Activated CD8-positive, alpha-beta memory T cell treated with anti-CD3 and anti-CD28 coated beads for 4 hours (primary cell): ENCODE results near the gene LIX1L.

Experiments used
- DNase-seq, 2 donors: peaks; one replicate each; pipeline ENCODE4 v3.0.0-alpha.2; 2020; ENCODE audit warnings: low read depth in 2 of 2

The LIX1L gene

DNA sequence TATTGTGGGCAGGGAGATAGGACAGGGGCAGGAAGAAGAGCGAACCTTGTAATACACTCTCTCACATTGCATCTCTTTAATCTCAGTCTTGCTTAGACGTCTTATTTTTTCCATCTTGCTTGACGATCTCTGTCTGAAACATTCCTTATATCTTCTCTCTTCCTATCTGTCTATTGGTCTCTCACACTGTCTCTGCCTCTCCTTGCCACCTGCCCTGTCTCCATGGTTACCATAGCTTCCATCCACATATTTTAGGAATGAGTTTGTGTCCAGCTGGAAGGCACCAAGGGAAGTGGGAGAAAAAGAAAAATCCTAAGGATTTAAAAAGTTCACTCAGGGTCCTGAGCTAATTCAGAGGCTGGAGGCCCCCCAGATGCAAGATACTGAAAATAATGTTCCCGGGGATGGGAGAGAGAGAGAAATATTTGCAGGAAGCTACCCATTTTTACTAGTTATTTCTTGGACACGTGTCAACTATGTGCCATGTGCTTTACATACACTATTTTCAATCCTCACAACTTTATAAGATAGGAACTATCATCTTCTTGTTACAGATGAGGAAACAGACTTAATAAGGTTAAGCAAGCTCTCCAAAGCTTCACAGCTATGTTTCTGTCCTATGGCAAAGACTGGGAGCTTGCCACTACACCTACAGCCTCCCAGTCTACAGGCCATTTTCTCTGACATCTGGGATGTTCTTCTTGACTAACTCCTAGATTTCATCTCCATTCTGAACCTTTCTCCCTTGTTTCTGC is 5.6 kb upstream of the LIX1L start:
- DNase-seq: no peak

DNA sequence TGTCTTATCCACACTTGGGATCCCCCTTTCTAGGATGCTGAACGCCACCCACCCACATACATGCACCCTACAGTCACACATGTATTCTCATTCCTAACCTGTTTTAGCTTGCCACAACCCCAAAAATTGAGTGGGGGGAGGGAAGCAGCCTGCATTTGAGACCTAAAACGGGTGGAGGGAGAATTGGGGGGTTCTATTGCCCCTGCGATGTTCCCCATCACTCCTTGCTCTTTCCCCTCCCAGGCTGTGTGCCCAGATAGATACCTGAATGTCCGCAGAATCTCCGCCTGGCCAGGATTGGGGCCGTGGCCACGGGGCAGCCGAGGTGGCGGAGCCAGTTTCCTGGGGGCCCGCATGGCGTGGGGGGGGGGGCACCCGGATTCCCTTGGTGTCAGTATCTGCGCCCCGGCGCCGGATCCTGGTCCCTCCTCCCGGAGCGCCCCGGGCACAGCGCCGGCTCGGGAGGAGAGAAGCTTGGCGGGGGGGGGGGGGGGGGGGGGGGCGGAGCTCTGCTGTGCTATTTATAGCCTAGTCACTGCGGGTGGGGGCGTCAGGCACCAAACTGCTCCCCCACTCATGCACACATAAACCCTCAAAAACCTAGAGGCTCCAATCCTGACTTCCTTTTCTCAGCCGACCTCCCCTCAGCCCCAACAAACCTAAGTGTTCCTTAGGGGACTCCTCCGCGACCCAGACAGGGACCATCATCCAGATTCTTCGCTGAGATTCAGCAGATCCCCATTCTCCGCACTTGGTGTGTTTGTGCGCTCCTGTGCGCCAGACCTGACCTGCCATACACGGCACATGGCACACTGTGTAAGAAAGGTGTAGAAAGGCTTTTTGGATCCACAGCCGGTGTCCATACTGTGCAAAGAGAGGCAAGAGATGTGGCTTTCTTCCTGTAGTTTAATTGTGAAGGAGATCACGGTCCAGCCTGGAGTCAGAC is 4.6 kb upstream of the LIX1L start:
- DNase-seq: no peak

GRCh38 chr1:145961425-145962156 is 3.8 kb upstream of the LIX1L start:
- no peak for DNase-seq

DNA sequence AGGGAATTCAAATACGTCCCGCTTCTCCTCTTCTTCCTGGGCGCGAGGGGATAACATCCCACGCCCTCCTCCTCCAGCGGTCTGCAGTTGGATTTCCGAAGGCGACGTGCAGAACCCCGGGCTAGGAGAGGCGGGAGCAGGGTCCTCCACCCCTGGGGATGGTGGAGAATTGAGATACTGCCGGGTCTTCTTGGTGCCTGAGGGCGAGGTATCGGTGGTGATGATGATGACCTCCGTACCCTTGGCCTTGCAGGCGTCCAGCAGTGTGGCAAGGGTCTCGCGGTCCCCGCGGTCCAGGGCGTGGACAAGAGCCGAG is 3.2 kb upstream of the LIX1L start:
- no peak for DNase-seq

DNA sequence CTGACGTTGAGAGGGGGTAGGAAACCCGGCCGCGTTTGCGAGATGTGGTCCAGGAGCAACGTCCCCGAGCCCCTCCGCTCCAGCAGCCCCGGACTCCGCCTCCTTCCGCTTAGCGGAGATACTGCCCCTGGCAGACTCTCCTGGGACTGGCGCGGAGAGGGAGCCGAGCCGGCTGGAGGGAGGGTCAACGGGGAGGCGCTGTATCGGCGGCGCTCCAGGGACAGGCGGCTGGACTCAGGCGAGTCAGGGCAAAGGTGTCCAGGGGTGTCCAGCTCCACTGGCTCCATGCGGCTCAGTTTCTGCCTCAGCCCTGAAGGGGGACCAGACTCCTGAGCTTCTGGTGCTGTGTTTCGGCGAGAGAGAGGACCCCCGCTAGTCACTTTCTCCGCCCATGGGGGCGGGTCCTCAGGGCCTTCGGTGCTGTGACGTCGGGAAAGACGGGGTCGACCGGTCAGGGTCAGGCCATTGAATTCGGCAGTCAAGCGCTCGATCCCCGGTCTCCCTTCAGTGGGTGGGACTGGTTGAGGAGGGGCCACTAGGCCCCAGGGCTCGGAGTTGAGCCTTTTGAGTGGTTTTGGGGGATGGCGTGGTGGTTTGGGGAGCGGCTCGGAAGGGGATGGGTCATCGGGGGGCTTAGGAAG is 2.8 kb upstream of the LIX1L start:
- no peak for DNase-seq

- DNase-seq: no peak
Measured at GRCh38 chr1:145959957-145960467, 2.2 kb upstream of the LIX1L start.

GRCh38 chr1:145959333-145959732 is 1.5 kb upstream of the LIX1L start:
- no peak for DNase-seq

GRCh38 chr1:145958734-145959133 is 917 bp upstream of the LIX1L start:
- DNase-seq: no peak

GRCh38 chr1:145956781-145957442 is 905 bp downstream of the LIX1L start:
- no peak for DNase-seq

- DNase-seq: no peak
Measured at GRCh38 chr1:145956361-145956760, 1.5 kb downstream of the LIX1L start.

DNA sequence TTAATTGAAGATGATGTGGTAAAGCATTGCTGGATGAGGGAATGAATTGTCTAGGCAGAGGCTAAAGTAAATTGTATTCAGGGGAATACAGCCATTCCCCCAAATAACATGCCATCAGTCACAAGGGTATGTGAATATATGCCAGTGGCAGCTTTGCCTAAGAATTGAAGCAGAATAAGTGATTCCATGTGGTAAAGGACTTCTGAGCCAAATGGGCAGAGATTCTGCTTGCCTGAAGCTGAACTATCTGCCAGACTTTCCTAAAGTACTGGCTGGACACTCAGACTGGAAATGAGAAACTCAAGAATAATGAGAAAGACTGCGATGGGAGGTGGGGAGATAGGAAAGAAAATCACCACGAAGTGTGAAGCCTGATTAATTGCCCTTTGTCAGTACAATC is 2.4 kb downstream of the LIX1L start:
- DNase-seq: no peak

DNA sequence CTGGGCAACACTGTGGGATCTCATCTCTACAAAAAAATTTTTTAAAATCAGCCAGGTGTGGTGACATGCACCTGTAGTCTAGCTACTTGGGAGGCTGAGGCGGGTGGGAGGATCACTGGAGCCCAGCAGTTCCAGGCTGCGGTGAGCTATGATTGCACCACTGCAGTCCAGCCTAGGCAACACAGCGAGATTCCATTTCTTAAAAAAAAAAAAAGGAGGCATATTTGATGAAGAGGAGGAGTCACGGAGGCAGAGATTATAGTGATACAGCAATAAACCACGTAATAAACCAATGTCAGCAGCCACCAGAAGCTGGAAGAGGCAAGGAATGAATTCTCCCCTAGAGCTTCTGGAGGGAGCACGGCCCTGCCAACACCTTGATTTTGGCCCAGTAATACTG is 4.0 kb downstream of the LIX1L start:
- no peak for DNase-seq

DNA sequence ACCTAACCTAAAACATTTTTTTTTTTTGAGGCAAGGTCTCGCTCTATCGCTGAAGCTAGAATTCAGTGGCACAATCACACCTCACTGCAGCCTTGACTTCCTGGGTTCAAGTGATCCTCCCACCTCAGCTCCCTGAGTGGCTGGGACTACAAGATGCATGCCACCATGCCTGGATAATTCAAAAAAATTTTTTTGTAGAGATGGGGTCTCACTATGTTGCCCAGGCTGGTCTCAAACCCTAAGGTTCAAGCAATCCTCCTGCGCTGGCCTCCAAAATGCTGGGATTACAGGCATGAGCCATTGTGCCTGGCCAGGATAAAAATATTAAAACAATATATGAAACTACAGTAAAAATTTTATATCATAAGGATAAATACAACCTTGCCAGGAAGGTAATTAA is 4.9 kb downstream of the LIX1L start:
- no peak for DNase-seq

DNA sequence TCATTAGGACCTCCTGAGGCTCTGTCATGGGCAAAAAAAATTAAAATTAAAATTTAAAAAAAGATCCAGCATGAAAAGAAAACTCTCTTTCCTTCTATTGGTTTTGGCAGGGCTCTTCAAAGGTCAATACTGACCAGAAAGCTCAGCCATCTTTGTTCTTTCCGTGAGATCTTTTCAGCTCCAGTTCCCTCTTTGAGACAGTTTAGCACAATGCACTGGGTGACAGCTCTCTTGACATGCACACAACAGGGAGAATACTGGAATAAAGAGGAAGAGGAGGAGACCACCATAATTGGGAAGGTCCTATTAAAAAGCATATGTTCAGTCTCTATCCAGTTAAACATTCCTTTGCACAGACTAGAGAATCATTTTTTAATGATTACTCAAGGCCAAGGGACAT is 6.3 kb downstream of the LIX1L start:
- DNase-seq: no peak

DNA sequence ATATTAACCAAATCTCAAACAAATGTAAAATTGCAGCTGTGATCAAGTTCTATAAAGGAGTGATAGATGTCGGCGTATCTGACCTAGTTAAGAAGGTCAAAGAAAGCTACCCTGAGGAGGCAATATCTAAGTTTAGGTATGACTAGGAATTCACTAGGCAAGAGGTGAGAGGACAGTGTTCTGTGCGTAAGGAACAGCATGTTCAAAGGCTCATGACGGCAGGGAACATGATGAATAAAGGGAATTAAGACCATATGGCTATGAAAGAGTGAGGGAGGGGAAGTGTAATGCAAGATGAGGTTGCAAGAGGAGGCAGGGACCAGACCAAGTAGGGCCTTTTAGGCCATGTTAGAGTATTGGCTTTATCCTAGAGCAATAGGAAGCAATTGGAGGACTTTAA is 8.6 kb downstream of the LIX1L start:
- no peak for DNase-seq

DNA sequence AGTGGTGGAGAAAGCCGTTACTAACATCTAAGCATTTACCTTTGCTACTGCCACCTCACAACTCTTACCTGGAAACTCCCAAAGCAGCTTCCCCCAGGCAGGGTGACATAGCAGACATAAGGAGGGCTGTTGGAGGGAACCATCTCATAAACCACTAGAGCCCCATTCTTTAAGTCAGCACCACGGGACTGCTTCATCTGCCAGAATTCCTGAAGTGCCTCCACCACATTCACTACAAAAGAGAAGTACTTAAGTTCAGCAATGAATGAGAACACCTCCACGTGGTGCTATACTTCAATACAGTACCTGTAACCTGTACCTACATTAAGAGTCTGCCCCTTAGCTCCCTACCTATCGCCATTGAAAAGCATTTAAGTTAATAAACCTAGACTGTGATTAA is 10.3 kb downstream of the LIX1L start:
- no peak for DNase-seq

DNA sequence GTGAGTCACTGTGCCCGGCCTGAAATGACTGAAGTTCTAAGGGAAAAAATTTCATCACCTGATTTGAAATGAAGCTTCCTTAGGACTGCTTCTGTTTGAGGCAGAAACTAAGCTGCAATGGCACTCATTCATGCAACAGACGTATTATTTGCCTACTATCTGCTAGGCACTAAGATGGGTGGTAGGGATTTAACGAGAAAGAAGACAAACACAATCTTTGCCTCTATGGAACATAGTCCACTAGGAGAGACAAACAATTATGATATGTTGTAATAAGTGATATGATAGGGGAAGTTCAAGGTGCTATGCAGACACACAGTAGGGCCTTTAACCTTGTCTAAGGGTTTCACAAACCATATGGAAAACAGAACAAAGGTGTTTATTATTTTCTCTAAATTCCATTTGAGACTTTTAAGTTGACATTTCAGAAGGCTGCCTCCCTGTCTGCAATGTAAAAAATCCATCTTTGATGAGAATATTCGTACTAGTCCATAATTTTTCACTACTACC is 11.3 kb downstream of the LIX1L start:
- DNase-seq: no peak

DNA sequence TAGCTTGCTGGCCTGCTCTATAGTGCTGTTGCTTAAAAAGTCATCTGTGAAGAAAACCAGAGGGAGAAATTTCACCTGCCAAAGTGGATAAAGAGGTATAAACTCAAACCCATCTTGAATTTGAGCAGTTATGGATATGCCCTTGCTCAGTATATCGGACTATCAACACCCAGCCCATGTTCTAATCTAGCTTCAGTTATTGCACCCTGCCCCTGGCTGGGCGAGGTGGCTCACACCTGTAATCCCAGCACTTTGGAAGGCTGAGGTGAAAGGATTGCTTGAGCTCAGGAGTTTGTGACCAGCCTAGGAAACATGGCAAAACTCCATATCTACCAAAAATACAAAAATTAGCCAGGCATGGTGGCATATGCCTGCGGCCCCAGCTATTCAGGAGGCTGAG is 13.3 kb downstream of the LIX1L start:
- DNase-seq: no peak

GRCh38 chr1:145942871-145943270 is 14.9 kb downstream of the LIX1L start:
- DNase-seq: no peak

DNA sequence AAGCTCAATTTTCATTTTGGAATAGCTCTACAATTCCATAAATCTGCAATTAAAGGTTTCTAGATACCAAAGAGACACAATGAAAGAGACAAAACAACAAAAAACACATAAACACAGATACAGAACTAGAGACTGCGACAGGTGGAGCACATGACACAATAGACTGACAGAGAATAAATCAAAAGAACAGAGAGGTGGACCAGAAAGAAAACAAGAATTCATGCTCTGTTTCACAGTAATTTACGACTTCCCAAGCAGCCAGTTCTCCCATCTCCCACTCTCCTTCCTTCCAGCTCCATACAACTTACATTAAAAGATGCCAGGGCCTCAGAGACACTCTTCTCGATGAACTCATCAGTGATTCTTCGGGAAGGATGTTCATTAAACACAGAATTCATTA is 15.4 kb downstream of the LIX1L start:
- DNase-seq: no peak

- no peak for DNase-seq
Measured at GRCh38 chr1:145937436-145937835, 20.4 kb downstream of the LIX1L start.
